Activated T-helper 2 cell treated with anti-CD3 and anti-CD28 coated beads, Interferon-gamma antibody, Interleukin-2, Interleukin-4, amounts not matched to agents 10 μg/mL and 5 μg/mL and 100 μg/mL, durations not matched to agents 14 hours and 24 hours and 36 hours (primary cell): ENCODE results near the gene NFE2L3. TPM values are rescaled to one million over a fixed set of nuclear protein-coding genes. Genes with fewer than 3 reads are reported as not detected.
"Not testable (repeated sequence)": the region's sequence is repeated elsewhere in the genome, so short reads cannot be mapped to it uniquely, and the experiment has no call there.

Experiments
- DNase-seq: peaks from one replicate; pipeline ENCODE4 v3.0.0; 2021; ENCODE audit warnings: low spot score
- H3K27ac Mint-ChIP-seq: one replicate; pipeline ENCODE4 v1.8.0; 2021; ENCODE audit warnings: mixed read lengths
- H3K27me3 Mint-ChIP-seq: one replicate; pipeline ENCODE4 v1.8.0; 2021; ENCODE audit warnings: low read depth, mixed read lengths
- H3K36me3 Mint-ChIP-seq: one replicate; pipeline ENCODE4 v1.8.0; 2021; ENCODE audit warnings: low read depth, mixed read lengths
- H3K4me1 Mint-ChIP-seq: one replicate; pipeline ENCODE4 v1.8.0; 2021; ENCODE audit warnings: low read depth, mixed read lengths
- H3K4me3 Mint-ChIP-seq: one replicate; pipeline ENCODE4 v1.8.0; 2021; ENCODE audit warnings: low read depth, mild to moderate bottlenecking, moderate library complexity, mixed read lengths
- H3K9me3 Mint-ChIP-seq: one replicate; pipeline ENCODE4 v1.8.0; 2021; ENCODE audit warnings: mixed read lengths
- intact Hi-C: fragments of 100-400 bp; cut with micrococcal nuclease; formaldehyde crosslinking; loops from one replicate; pipeline ENCODE4 v1.15.1; 2023
- total RNA-seq: library from RNA; stranded (reverse); gene quantifications from 2 replicates; pipeline ENCODE4 v1.2.3, GENCODE V29; 2022

NFE2L3 gene
- total RNA-seq, 1 donor from 2014 or later, result 44.6 TPM

GRCh38 chr7:26194764-26195163, 42.8 kb downstream of the NFE2L3 start:
- Mint-ChIP-seq H3K4me3 (peak overlapping the region; percentile 71), H3K36me3 (peaks cover 98% of the 10 kb centered on the region), H3K4me1 (peaks cover 70% of the 10 kb centered on the region), H3K27ac (peak overlapping the region; percentile 71)
- H3K9me3 Mint-ChIP-seq, H3K27me3 Mint-ChIP-seq, DNase-seq, intact Hi-C loops: not testable (repeated sequence)

- H3K36me3 Mint-ChIP-seq, result peaks cover 98% of the 10 kb centered on the region
- no peaks in the 10 kb centered on the region for H3K27me3 Mint-ChIP-seq
- peaks cover 69% of the 10 kb centered on the region for H3K4me1 Mint-ChIP-seq
- H3K27ac Mint-ChIP-seq, result peak overlapping the region; percentile 53
- no peak for DNase-seq
- H3K9me3 Mint-ChIP-seq, result no peaks in the 10 kb centered on the region
- intact Hi-C loops, result no loop called here
- H3K4me3 Mint-ChIP-seq, result peak overlapping the region; percentile 82
Measured at GRCh38 chr7:26195182-26195581, 43.2 kb downstream of the NFE2L3 start.

GRCh38 chr7:26195867-26196657, 44.1 kb downstream of the NFE2L3 start:
- Mint-ChIP-seq H3K9me3 (no peaks in the 10 kb centered on the region), H3K4me3 (peak overlapping the region; percentile 82), H3K36me3 (peaks cover 96% of the 10 kb centered on the region), H3K27ac (peak overlapping the region; percentile 64), H3K4me1 (peaks cover 60% of the 10 kb centered on the region), H3K27me3 (no peaks in the 10 kb centered on the region)
- intact Hi-C loops, result no loop called here
- no peak for DNase-seq

- intact Hi-C loops, result loop anchor here (1.0 to 2.0 kb wide), 3 partner anchors 10 to 305 kb away; no protein-coding TSS in a partner anchor
Measured at GRCh38 chr7:26197153-26198115, 45.4 kb downstream of the NFE2L3 start.

GRCh38 chr7:26198133-26198780, 46.3 kb downstream of the NFE2L3 start:
- Mint-ChIP-seq H3K4me3 (peak overlapping the region; percentile 100), H3K27ac (peak overlapping the region; percentile 100), H3K36me3 (peaks cover 85% of the 10 kb centered on the region), H3K9me3 (no peaks in the 10 kb centered on the region), H3K4me1 (peaks cover 45% of the 10 kb centered on the region), H3K27me3 (no peaks in the 10 kb centered on the region)
- intact Hi-C loops, result loop anchor here (1.0 to 2.0 kb wide), 3 partner anchors 11 to 305 kb away; no protein-coding TSS in a partner anchor
- DNase-seq, result no peak

More at GRCh38 chr7:26197153-26198115, 45.4 kb downstream of the NFE2L3 start:
- Mint-ChIP-seq H3K4me3 (peak overlapping the region; percentile 100), H3K9me3 (no peaks in the 10 kb centered on the region), H3K27me3 (no peaks in the 10 kb centered on the region), H3K36me3 (peaks cover 85% of the 10 kb centered on the region), H3K4me1 (peaks cover 49% of the 10 kb centered on the region), H3K27ac (peak overlapping the region; percentile 100)
- no peak for DNase-seq

- intact Hi-C loops, result loop anchor here (1.0 to 2.0 kb wide), 3 partner anchors 11 to 306 kb away; no protein-coding TSS in a partner anchor
- DNase-seq, result no peak
- Mint-ChIP-seq H3K27me3 (no peaks in the 10 kb centered on the region), H3K4me1 (peaks cover 43% of the 10 kb centered on the region), H3K4me3 (peak overlapping the region; percentile 100), H3K9me3 (no peaks in the 10 kb centered on the region), H3K27ac (peak overlapping the region; percentile 100), H3K36me3 (peaks cover 85% of the 10 kb centered on the region)
Measured at GRCh38 chr7:26198781-26199169, 46.8 kb downstream of the NFE2L3 start.

GRCh38 chr7:26199301-26200037, 47.5 kb downstream of the NFE2L3 start:
- Mint-ChIP-seq H3K27me3 (no peaks in the 10 kb centered on the region), H3K36me3 (peaks cover 85% of the 10 kb centered on the region), H3K4me1 (peaks cover 43% of the 10 kb centered on the region), H3K27ac (peak overlapping the region; percentile 100), H3K9me3 (no peaks in the 10 kb centered on the region), H3K4me3 (peak overlapping the region; percentile 100)
- intact Hi-C loops, result loop anchor here (1.0 to 10.0 kb wide), 9 partner anchors 46 to 663 kb away; partner anchors contain the start of gene SKAP2
- DNase-seq, result peak; percentile 60

- Mint-ChIP-seq H3K36me3 (peaks cover 87% of the 10 kb centered on the region), H3K4me1 (peaks cover 45% of the 10 kb centered on the region), H3K9me3 (no peaks in the 10 kb centered on the region), H3K4me3 (peak overlapping the region; percentile 100), H3K27ac (peak overlapping the region; percentile 100), H3K27me3 (no peaks in the 10 kb centered on the region)
- intact Hi-C loops, result loop anchor here (1.0 to 10.0 kb wide), 7 partner anchors 47 to 662 kb away; partner anchors contain the start of gene SKAP2
- DNase-seq, result peak; percentile 67
Measured at GRCh38 chr7:26200038-26200443, 48.0 kb downstream of the NFE2L3 start.

GRCh38 chr7:26200444-26201246, 48.6 kb downstream of the NFE2L3 start, which contains the start of gene HNRNPA2B1:
TSS of gene HNRNPA2B1 (minus strand) at chr7:26200746. CDS start at chr7:26200577, 169 bp downstream.
- H3K36me3 Mint-ChIP-seq, result peaks cover 87% of the 10 kb centered on the region
- intact Hi-C loops, result loop anchor here (1.0 to 10.0 kb wide), 7 partner anchors 47 to 662 kb away; partner anchors contain the start of gene SKAP2
- H3K27me3 Mint-ChIP-seq, result no peaks in the 10 kb centered on the region
- H3K9me3 Mint-ChIP-seq, result no peaks in the 10 kb centered on the region
- peak within 1 kb of the TSS; percentile 100 for H3K4me3 Mint-ChIP-seq
- H3K4me1 Mint-ChIP-seq, result peaks cover 45% of the 10 kb centered on the region
- peak within 1 kb of the TSS; percentile 100 for H3K27ac Mint-ChIP-seq
- DNase-seq, result peak; percentile 97

GRCh38 chr7:26201247-26202018, 49.4 kb downstream of the NFE2L3 start, which contains the start of gene CBX3:
TSS of gene CBX3 (plus strand) at chr7:26201745. CDS start at chr7:26202999, 1,254 bp downstream.
- Mint-ChIP-seq H3K9me3 (no peaks in the 10 kb centered on the region), H3K4me3 (peak within 1 kb of the TSS; percentile 100), H3K27ac (peak within 1 kb of the TSS; percentile 100), H3K4me1 (peaks cover 43% of the 10 kb centered on the region), H3K27me3 (no peaks in the 10 kb centered on the region), H3K36me3 (peaks cover 87% of the 10 kb centered on the region)
- intact Hi-C loops, result loop anchor here (2.0 to 10.0 kb wide), 4 partner anchors 76 to 661 kb away; partner anchors contain the start of gene SKAP2
- peak; percentile 90 for DNase-seq
